Smooth muscle cell (in vitro differentiated cells): ENCODE results near the gene FUT8. TPM values are rescaled to one million over a fixed set of nuclear protein-coding genes. Genes with fewer than 3 reads are reported as not detected.
A peak's percentile ranks its signal among the peaks of the same experiment; 100 is the strongest.

Experiments
- DNase-seq: peaks from one replicate; lab custom pipeline; 2025; ENCODE audit not compliant: unreplicated experiment; lab: John Stamatoyannopoulos, UW
- H2AFZ ChIP-seq: fragments of 200-600 bp; sonication (generic); 2 replicates; pipeline ENCODE4 v1.6.0; 2016; ENCODE audit warnings: antibody characterized with exemption, low read depth, mild to moderate bottlenecking
- H3F3A ChIP-seq: fragments of 200-600 bp; sonication (generic); 2 replicates; pipeline ENCODE4 v1.6.0; 2017; ENCODE audit warnings: antibody characterized with exemption, low read depth
- H3K27ac ChIP-seq: fragments of 200-600 bp; sonication (generic); 2 replicates; pipeline ENCODE4 v1.5.1; 2016; ENCODE audit warnings: low read depth, mild to moderate bottlenecking
- H3K27me3 ChIP-seq: fragments of 200-600 bp; sonication (generic); 2 replicates; pipeline ENCODE4 v1.6.1; 2016; ENCODE audit warnings: low read depth, mild to moderate bottlenecking
- H3K36me3 ChIP-seq: fragments of 200-600 bp; sonication (generic); 2 replicates; pipeline ENCODE4 v1.5.1; 2016; ENCODE audit warnings: low read depth
- H3K4me1 ChIP-seq: fragments of 200-600 bp; sonication (generic); 2 replicates; pipeline ENCODE4 v1.5.1; 2016; ENCODE audit warnings: low read depth
- H3K4me2 ChIP-seq: fragments of 200-600 bp; sonication (generic); 2 replicates; pipeline ENCODE4 v1.6.0; 2016; ENCODE audit warnings: mild to moderate bottlenecking
- H3K4me3 ChIP-seq: fragments of 200-600 bp; sonication (generic); 2 replicates; pipeline ENCODE4 v1.5.1; 2016; ENCODE audit warnings: mild to moderate bottlenecking
- H3K79me2 ChIP-seq: fragments of 200-600 bp; sonication (generic); 2 replicates; pipeline ENCODE4 v1.6.0; 2016; ENCODE audit warnings: low read depth, mild to moderate bottlenecking
- H3K9ac ChIP-seq: fragments of 200-600 bp; sonication (generic); 2 replicates; pipeline ENCODE4 v1.6.0; 2016; ENCODE audit warnings: low read depth
- H3K9me3 ChIP-seq: fragments of 200-600 bp; sonication (generic); replicated peaks from 2 replicates; pipeline ENCODE4 v1.5.1; 2016; ENCODE audit warnings: low read depth
- H4K20me1 ChIP-seq: fragments of 200-600 bp; sonication (generic); 2 replicates; pipeline ENCODE4 v1.6.0; 2016; ENCODE audit warnings: low read depth
- WGBS: methylation state at CpG from one replicate; pipeline ENCODE4 v1.1.7; 2016; ENCODE audit warnings: low lambda C conversion rate; 5-methylcytosine and 5-hydroxymethylcytosine counted together
- polyA plus RNA-seq: library from polyadenylated mRNA; unstranded; fragments of >200 nt; fragmentation: Nextera tagmentation; extraction: Ambion mirVana; gene quantifications from 2 replicates; pipeline ENCODE4 v1.2.1, GENCODE V29; 2016
- total RNA-seq: library from RNA; depleted of rRNA; stranded (reverse); fragments of >200 nt; gene quantifications from 2 replicates; pipeline ENCODE4 v1.2.3, GENCODE V29; 2014
- TF ChIP-seq, protein P1 (sequence below): fragments of 200-600 bp; sonication (generic); IDR thresholded peaks from 2 replicates; pipeline ENCODE4 v1.5.1; 2017; ENCODE audit warnings: borderline replicate concordance, mild to moderate bottlenecking, antibody characterized with exemption; ENCODE audit not compliant: insufficient read depth, poor library complexity, severe bottlenecking

The FUT8 gene
- total and polyA plus RNA-seq, 2 experiments from 2014 or later = 12.8 to 50.2 TPM

DNA sequence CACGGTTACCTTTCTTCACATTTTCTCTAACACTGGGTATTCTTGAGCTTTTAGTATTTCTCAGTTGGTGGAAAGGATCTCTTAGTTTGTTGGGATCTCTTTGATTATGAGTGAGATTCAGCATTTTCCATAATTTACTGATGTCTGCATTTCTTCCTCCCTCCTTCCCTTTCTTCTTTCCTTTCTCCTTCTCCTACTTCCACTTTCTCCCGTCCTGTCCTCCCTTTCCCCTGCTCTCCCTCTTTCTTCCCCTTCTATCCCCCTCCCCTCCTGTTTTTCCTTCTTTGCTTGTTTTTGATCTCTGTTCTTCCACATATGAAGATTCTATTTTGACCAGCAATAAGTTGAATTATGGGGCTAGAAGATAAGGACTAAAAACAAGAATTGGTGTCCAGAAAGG, 66.9 kb downstream of the FUT8 start:
- no peak overlapping the region for H3K4me2 ChIP-seq
- peak overlapping the region; percentile 67 for H3K27ac ChIP-seq
- DNase-seq = no peak
- TF ChIP-seq, protein P1, sequence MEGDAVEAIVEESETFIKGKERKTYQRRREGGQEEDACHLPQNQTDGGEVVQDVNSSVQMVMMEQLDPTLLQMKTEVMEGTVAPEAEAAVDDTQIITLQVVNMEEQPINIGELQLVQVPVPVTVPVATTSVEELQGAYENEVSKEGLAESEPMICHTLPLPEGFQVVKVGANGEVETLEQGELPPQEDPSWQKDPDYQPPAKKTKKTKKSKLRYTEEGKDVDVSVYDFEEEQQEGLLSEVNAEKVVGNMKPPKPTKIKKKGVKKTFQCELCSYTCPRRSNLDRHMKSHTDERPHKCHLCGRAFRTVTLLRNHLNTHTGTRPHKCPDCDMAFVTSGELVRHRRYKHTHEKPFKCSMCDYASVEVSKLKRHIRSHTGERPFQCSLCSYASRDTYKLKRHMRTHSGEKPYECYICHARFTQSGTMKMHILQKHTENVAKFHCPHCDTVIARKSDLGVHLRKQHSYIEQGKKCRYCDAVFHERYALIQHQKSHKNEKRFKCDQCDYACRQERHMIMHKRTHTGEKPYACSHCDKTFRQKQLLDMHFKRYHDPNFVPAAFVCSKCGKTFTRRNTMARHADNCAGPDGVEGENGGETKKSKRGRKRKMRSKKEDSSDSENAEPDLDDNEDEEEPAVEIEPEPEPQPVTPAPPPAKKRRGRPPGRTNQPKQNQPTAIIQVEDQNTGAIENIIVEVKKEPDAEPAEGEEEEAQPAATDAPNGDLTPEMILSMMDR = no peak
- H3K27me3 ChIP-seq = no peaks in the 10 kb centered on the region
- no peak overlapping the region for H3K4me3 ChIP-seq
- no peaks in the 10 kb centered on the region for H3F3A ChIP-seq
- H4K20me1 ChIP-seq = peaks cover 5% of the 10 kb centered on the region
- H3K9me3 ChIP-seq = no peaks in the 10 kb centered on the region
- H3K9ac ChIP-seq = no peak overlapping the region
- peaks cover 13% of the 10 kb centered on the region for H3K79me2 ChIP-seq
- H3K36me3 ChIP-seq = no peaks in the 10 kb centered on the region
- peaks cover 28% of the 10 kb centered on the region for H3K4me1 ChIP-seq
- H2AFZ ChIP-seq = no peak overlapping the region
- 87% methylated on average over 2 of the region's 2 CpGs for WGBS

DNA sequence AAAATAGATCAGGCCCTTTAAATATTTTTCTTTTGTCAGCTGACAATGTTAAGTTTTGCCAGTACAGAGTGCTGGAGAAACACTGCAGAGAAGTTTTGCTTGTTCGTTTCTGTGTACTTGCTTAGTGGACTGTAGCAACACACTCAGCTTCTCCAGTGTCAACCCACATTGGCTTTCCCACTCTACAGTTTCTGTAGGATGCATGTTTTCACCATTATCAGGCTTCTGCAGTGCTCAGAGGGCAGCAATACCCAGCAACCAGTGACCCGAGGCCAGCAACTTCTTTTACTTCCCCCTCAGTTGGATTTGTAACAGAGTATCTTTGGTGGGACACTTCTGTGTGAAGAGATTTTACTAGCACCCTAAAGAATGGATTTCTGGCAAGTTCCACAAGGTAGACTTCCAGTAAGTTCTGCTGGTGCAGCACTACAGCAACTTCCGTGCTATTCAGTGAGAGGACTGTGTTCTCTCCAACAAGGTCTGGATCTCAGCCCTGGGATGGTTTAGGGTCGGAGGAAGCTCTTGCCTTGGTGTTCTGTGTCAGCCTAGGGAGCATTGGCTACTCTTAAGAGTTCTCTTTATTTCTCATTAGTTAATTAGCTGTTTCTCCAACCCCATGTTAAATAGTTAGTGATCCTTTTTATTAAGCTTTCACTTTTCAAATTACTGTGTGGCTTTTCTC, 70.4 kb downstream of the FUT8 start:
- Histone ChIP-seq H3K36me3 (no peaks in the 10 kb centered on the region), H3K79me2 (peaks cover 19% of the 10 kb centered on the region), H3K4me2 (no peak overlapping the region), H3K9ac (no peak overlapping the region), H3K27me3 (no peaks in the 10 kb centered on the region), H3F3A (no peaks in the 10 kb centered on the region), H2AFZ (no peak overlapping the region), H4K20me1 (peaks cover 5% of the 10 kb centered on the region), H3K4me1 (peaks cover 48% of the 10 kb centered on the region), H3K9me3 (no peaks in the 10 kb centered on the region), H3K27ac (no peak overlapping the region), H3K4me3 (no peak overlapping the region)
- 70% methylated on average over 4 of the region's 4 CpGs for WGBS
- TF ChIP-seq, protein P1 = no peak
- DNase-seq = no peak

DNA sequence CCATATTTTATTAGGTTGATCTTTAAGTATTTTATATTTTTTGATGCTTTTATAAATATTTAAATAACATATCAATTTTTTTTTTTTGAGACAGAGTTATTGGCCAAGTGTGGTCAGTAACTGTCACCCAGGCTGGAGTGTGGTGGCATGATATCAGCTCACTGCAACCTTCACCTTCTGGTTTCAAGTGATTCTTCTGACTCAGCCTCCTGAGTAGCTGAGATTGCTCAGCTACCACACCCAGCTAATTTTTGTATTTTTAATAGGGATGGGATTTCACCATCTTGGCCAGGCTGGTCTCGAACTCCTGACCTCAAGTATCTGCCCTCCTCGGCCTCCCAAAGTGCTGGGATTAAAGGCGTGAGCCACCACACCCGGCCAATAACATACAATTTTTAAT, 71.1 kb downstream of the FUT8 start:
- no peak for DNase-seq
- Histone ChIP-seq H3K4me2 (no peak overlapping the region), H3K27ac (no peak overlapping the region), H3K79me2 (peaks cover 19% of the 10 kb centered on the region), H3K36me3 (no peaks in the 10 kb centered on the region), H2AFZ (no peak overlapping the region), H3K4me1 (peaks cover 44% of the 10 kb centered on the region), H3K4me3 (no peak overlapping the region), H3K27me3 (no peaks in the 10 kb centered on the region), H4K20me1 (peaks cover 5% of the 10 kb centered on the region), H3F3A (no peaks in the 10 kb centered on the region), H3K9me3 (no peaks in the 10 kb centered on the region), H3K9ac (no peak overlapping the region)
- TF ChIP-seq, protein P1 = no peak
- 92% methylated on average over 4 of the region's 4 CpGs for WGBS

DNA sequence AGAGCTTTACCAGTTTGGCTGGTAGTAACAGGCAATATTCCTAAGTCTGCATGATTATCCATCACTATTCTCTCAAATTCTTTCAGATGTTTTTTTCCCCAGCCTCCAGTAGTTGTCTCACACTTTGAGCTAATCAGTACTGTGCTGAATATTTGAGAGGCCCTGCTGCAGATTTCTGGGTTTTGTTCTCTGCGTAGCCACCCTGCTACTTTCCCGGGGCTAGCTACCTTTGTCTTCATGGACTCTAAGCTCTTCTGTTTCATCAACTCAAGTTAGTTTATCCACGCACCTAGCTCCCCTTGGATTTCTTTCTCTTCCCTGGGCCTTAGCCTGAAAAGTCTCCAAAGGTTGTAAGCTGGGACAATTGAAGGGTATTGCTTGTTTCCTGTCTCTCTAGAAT, 73.0 kb downstream of the FUT8 start:
- Histone ChIP-seq H3K9ac (no peak overlapping the region), H3K9me3 (no peaks in the 10 kb centered on the region), H3K4me3 (no peak overlapping the region), H2AFZ (no peak overlapping the region), H3K27me3 (no peaks in the 10 kb centered on the region), H3K4me1 (peaks cover 38% of the 10 kb centered on the region), H4K20me1 (peaks cover 5% of the 10 kb centered on the region), H3K36me3 (no peaks in the 10 kb centered on the region), H3K4me2 (no peak overlapping the region), H3F3A (no peaks in the 10 kb centered on the region), H3K79me2 (peaks cover 19% of the 10 kb centered on the region), H3K27ac (no peak overlapping the region)
- TF ChIP-seq, protein P1 = no peak
- WGBS = 69% methylated on average over 3 of the region's 3 CpGs
- no peak for DNase-seq
